Stimulated activated naive CD4-positive, alpha-beta T cell treated with Interleukin-2 at 50 U/mL for 16 hours (primary cell): ENCODE results near the gene CYB5D1.

Experiments used
- DNase-seq: peaks from one replicate; lab custom pipeline; 2025; lab: John Stamatoyannopoulos, UW

CYB5D1 gene

DNA sequence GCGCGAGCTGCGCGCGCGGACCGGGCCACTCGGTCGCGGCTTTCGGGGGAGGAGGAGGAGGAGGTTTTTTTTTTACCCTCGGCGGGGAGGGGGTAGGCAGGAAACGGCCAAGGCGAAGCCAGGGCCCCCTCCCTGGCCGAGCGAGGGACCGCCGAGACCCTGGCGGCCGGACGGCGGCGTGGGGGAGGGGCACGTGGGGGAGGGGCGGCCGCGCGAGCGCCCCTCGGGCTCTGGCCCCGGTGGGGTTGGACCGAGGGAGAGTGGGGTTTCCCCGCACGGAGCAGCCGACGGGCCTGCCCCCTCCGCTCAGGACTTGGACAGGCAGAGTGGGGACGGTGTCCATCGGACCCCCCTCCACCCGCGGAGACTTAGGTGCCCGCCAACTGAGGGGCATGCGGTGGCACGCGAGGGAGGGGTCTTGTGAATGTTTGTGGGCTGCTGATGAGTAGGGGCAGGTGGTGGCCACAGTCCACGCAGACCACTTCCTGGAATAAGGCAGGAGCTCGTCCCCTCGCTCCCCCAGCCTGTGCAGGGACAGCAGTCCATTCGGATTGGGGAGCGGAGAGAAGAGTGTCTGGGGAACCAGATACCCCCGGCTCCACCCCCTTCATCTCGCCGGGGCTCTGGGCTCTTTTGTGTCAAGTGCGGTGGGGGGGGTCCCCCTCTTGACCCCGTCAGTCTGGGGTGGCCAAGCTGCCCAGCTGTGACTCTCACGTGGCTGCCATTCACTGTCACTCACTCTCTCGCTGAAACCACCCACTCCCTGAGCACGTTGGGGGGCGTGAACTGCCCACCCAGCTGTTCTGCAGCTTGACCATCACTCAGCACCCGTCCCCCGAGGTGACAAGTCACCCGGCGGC, 27.8 kb downstream of the CYB5D1 start:
- no peak for DNase-seq

DNA sequence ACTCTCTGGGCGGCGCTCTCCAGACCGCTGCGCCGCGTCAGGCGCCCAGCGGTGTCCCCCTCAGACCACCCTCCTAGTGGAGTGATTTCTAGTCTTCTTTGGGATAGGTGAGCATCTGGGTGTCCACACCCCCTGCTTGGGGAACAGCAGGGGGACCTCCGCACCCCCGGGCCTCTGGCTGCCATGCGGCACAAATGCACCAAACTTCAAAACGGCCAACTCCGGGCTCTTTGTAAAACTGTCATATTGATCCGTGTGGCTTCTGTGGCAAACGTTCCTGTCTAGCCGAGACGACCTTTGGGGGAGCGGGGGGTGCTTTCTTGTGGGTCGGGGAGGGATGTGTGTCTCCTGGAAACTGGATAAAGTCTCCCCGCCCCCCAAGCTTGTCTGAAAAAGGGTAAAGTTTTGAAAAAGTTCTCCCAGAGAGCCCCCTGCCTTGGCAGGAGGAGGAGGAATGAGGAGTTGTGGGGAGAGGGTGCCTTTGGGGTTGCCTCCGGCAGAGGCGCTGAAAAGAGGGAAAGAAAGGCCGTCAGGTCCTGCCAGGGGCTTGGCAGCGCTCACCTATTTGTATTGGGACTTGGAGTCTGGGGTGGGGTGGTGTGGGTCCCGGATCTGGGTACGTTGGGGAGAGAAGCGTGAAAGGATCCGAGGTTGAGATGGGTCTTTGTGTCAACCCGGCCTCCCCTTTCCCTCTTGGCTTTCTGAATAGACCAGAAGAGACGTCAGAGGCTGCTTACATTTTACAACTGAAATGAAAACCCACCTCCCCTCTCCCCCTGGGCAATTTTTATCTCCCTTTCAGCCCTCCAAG, 28.6 kb downstream of the CYB5D1 start:
- DNase-seq: peak; percentile 44

DNA sequence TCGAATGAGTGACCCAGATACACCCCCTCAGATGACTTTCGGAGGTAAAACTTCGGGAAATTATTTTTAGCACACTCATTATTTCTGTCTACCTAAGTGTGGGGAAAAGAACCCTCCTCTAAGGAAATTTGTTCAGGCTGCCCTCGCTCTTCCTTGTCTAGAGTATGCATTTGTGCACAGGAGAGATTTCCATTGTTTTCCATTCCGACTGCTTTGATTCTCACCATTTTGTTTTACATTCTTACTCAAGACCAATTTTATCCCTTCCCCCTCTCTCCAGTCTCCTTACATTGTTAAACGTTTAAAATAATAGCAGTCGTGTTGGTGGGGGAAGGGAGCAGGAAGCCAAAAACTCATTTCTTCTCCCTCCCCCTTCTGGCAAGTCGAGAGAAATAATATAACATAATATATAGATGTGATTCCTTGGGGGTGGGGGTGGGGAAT, 29.3 kb downstream of the CYB5D1 start:
- DNase-seq: no peak

DNA sequence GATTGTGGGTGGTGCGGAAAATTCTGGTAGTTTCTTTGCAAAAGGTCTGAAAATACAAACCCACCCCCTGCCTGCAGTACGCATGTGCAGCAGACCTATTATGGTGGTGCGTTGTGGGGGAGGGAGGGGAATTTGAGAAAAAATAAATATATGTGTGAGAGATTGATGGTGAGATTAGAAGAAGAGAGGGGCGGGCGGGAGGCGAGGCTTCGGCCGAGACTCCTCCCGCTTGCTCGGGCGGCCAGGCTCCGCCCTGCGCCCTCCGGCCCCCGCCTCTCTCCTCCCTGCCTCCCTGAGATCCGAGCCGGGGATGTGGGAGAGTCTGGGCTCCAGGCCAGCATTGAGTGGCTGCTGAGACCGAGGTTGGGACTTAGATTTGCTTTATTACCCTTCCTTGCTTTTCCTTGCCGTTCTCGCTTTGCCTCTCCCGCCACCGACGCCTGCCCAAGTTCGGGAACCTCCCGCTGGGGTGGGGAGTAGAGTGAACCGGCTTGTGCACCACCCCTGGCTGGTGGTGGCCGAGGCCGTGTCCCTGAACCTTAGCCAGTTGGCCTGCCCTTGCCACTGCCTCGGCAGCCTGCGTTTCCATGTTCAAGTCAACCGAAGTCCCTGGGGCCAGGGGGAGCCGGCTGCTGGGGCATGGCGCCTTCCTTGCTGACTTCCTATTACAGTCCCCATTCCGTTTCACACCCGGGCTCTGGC, 29.8 kb downstream of the CYB5D1 start:
- peak; percentile 90 for DNase-seq

DNA sequence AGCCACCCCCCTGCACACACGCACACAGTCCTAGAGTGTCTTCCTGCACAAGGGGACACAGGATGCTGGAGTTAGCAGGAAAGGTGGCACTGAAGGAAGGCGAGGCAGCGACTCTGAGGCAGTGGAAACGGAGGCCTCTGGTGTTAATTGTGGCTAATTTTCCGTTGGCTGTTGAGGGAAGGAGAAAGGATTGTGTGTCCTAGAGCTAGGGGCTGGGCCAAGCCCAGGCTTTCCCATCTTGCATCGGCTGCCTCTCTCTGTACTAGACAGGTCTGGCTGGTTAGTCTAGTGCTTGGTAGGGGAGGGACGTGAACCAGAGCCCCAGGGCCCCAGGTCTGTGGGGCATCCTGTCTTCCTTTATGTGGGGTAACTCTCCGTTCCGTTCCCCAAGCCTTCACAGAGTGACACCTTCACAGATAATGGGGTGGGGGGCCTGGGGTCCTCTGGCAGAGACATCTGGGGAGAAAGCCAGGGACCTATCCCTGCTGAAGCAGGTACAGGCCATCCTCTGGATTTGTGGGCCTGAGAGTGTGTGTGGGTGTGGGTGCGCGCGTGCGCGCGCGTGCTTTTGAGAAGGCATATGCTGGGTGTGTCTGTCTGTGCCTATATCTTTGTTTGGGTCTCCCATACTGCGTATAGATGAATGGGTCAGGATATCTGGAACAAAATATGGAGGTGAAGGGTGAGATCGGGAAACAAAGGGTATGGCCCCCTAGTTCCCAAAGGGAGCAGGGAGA, 30.5 kb downstream of the CYB5D1 start, which contains the start of gene CHD3:
Gene CHD3, plus strand, starts transcription at position 606 of the 737 bp plus-strand sequence. CDS start 212 bp downstream, outside the sequence.
- peak; percentile 44 for DNase-seq

DNA sequence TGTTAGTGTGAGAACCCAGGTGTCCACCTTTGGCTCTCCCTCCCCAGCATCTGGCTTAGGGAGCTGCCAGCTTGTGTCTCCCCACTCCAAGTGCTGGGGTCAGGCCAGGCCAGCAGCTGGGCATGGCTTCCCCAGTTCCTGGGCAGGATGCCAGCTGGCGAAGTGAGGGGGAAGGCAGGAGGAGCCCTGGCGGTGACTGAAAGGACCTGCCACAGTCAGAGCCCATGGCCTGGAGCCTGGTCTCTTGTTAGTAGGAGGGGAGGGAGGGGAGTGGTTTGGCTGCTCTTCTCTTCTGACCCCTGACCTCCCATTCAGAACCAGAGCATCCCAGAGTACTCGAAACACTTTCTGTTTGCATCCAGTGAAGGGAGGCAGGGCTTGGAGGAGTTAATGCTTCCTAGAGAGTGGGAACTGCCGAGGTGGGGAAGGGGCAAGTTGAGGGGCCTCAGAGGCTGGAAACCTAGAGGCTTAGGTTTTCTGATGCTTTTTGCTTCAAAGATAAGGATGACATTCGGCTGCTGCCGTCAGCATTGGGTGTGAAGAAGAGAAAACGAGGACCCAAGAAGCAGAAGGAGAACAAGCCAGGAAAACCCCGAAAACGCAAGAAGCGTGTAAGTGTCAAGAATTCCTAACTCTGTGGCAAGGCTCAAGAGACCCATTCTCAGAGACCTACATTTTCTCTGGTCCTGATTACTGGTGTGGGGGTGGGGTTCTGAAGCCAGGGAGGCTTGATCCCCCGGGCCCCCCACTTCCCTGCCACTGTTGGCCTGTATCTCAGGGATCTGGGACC, 31.6 kb downstream of the CYB5D1 start:
- DNase-seq: peak; percentile 24

DNA sequence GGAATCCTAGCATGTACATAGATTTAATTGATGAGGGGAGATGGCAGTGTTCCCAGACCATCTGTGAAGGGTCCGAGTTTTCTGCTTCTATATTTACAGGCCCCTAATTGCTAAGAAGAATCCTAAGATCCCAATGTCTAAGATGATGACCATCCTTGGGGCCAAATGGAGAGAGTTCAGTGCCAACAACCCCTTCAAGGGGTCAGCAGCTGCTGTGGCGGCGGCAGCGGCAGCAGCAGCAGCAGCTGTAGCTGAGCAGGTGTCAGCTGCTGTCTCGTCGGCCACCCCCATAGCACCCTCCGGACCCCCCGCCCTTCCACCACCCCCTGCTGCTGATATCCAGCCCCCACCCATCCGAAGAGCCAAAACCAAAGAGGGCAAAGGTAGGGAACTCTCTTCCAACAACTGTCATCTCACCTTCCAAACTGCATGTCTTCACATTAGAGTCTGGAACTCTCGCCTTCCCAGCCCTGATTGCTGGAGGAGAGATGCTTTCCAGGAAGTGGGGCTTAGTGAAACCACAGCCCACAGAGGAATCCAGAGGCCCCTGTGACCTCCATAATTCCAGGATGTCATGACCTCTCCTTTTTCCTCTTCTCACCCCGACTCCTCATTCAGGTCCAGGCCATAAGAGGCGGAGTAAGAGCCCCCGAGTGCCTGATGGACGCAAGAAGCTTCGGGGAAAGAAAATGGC, 35.5 kb downstream of the CYB5D1 start:
- DNase-seq: no peak

DNA sequence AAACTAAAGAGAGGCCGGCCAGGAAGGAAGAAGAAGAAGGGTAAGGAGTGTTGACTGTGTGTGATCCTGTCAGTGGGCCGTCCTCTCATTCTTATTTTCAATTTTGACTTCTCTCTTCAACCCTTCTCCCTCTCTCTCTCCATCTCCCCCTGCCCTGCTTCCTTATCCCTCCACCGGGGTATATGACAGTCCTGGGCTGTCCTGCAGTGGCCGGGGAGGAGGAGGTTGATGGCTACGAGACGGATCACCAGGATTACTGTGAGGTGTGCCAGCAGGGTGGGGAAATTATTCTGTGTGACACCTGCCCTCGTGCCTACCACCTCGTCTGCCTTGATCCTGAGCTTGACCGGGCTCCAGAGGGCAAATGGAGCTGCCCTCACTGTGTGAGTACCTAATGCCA, 36.4 kb downstream of the CYB5D1 start:
- DNase-seq: no peak

DNA sequence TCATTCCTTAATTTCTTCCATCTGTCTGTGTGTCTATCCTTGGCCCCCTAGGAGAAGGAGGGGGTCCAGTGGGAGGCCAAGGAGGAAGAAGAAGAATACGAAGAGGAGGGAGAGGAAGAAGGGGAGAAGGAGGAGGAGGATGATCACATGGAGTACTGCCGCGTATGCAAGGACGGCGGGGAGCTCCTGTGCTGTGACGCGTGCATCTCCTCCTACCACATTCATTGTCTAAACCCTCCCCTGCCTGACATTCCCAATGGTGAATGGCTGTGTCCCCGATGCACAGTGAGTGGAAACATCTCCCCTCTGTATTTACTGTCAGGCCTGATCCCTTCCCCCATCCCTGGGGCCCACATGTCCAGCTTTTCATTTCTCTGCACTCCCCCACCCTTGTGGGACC, 37.1 kb downstream of the CYB5D1 start:
- no peak for DNase-seq

DNA sequence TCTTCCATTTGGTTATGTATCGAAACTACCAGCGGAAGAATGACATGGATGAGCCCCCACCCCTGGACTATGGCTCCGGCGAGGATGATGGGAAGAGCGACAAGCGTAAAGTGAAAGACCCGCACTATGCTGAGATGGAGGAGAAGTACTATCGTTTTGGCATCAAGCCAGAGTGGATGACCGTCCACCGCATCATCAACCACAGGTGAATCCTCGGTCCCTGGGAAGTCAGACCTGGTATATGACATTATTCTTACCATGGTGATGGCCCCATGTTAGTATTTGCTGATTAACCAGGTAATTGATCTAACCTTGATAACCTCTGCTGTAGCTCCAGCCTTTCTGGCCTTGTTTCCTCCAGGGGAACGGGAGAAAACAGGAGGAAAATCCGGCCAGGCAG, 39.3 kb downstream of the CYB5D1 start:
- DNase-seq: no peak

DNA sequence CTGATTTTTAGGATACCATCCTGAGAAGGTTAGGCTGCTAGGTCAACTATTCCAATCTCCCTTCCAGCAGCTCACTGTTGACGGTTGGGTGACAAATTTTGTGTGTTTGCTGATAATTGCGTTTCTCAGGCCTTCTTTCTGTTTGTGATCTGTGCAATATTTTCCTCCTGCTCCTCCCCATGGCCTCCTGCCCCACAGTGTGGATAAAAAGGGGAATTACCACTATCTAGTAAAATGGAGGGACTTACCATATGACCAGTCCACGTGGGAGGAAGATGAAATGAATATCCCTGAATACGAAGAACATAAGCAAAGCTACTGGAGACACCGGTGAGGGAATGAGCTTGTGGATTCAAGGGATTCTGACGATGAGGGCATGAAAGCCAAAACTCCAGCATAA, 40.0 kb downstream of the CYB5D1 start:
- no peak for DNase-seq

DNA sequence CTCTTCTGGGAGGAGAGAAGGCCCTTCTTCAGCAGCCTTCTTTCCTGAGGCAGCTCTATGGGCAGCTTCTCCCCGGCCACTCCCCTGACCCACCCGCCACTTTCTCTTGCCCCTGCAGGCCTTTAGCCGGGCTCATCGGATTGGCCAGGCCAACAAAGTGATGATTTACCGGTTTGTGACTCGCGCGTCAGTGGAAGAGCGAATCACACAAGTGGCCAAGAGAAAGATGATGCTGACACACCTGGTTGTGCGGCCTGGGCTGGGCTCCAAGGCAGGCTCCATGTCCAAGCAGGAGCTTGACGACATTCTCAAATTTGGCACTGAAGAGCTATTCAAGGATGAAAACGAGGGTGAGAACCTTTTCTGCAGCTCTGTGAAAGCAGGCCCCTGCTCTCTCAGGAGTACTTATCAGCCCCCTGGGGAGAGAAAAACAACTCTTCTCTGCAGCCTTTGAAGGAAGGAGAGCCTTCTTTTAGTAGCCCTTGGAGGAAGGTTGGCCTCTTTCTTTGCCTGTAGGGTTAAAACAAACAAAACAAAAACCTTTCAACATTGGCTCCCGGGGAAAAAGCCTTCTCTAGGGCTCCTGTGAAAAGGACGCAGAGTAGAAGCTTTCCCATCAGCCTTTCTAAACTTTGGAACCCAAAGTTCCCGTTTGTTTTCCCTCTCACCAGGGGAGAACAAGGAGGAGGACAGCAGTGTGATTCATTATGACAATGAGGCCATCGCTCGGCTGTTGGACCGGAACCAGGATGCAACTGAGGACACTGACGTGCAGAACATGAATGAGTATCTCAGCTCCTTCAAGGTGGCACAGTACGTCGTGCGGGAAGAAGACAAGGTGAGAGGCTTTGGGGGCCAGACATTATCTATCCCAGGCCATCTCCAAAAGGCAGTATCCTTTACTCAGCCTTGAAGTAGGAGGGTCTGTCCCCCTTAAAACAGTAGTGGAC, 45.6 kb downstream of the CYB5D1 start:
- no peak for DNase-seq

DNA sequence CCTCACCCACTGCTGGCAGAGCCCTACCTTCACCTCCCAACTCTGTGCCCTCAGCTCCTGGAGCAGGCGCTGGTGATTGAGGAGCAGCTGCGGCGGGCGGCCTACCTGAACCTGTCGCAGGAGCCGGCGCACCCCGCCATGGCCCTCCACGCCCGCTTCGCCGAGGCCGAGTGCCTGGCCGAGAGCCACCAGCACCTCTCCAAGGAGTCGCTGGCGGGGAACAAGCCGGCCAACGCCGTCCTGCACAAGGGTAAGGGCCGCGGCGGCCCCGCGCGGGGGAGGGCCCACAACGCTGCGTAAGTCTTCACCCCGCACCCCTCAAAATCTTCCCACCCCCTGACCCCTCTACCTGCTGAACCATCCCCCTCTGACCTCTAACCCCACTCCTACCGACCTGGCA, 51.3 kb downstream of the CYB5D1 start:
- no peak for DNase-seq

DNA sequence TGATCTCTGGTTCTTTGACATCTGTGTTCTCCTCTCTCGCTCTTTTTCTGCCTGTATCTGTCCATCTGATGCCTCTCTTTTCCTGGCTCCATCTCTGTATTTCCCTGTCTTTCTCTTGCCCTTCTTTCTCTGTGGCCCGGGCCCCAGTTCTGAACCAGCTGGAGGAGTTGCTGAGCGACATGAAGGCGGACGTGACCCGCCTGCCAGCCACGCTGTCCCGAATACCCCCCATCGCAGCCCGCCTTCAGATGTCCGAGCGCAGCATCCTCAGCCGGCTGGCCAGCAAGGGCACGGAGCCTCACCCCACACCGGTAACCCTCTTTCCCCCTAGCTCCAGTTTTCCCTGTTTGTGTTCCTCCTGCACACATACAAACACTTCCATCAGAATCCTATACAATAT, 52.5 kb downstream of the CYB5D1 start:
- no peak for DNase-seq

DNA sequence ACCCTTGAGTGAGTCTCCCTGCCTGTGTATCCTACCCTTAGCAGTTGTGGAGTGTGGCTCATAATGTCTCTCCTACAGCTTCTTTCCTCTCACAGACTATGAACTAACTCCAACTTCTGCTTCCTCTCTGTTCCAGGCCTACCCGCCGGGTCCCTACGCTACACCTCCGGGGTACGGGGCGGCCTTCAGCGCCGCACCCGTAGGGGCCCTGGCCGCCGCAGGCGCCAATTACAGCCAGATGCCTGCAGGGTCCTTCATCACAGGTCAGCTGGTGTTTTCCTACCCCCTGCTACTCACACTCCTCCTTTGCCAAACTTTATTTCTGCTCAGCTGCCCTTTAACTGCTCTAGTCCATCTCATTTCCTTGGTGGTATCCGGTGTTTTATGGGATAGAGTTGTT, 52.9 kb downstream of the CYB5D1 start:
- no peak for DNase-seq

DNA sequence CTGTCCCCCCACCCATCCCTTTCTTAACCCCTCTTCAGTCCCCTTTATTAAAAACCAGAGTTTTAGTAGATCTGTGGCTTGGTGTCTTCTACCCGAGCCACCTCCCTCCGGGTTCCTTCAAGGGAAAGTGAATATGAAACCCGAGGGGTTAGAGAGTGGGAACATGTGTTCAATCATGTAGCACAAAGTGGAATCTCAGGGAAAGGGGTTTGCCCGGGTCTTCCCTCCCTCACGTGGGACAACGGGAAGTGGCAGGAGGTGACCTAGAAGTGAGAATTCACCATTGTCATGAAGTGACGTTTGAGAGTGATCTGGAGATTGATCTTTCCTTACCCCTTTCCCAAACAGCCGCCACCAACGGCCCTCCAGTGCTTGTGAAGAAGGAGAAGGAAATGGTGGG, 53.3 kb downstream of the CYB5D1 start:
- no peak for DNase-seq
